Skeletal muscle tissue (tissue), 4 donors: ENCODE data around the gene EFNA5. TPM values are rescaled to one million over a fixed set of nuclear protein-coding genes. Genes with fewer than 3 reads are reported as not detected.
A peak's percentile ranks its signal among the peaks of the same experiment; 100 is the strongest.

ENCODE experiments used
- H3K27ac ChIP-seq: one replicate; pipeline ENCODE4 v1.7.0; 2013; ENCODE audit warnings: mild to moderate bottlenecking, low read depth, low read length, inconsistent platforms
- H3K27me3 ChIP-seq, 3 donors: one replicate each; pipeline ENCODE4 v1.7.0; 2013; ENCODE audit warnings: low read length in 3 of 3; ENCODE audit not compliant: control insufficient read depth in 3 of 3, insufficient read depth in 3 of 3
- H3K36me3 ChIP-seq, 3 donors: one replicate each; pipeline ENCODE4 v1.7.0; 2013; ENCODE audit warnings: low read length in 3 of 3; ENCODE audit not compliant: control insufficient read depth in 3 of 3, insufficient read depth in 3 of 3
- H3K4me1 ChIP-seq, 3 donors: one replicate each; pipeline ENCODE4 v1.7.0; 2013; ENCODE audit warnings: low read length in 3 of 3, mild to moderate bottlenecking in 3 of 3; ENCODE audit not compliant: control insufficient read depth in 3 of 3, insufficient read depth in 3 of 3
- H3K4me3 ChIP-seq, 3 donors: one replicate each; pipeline ENCODE4 v1.7.0; 2013; ENCODE audit warnings: low read length in 3 of 3
- H3K9ac ChIP-seq, 3 donors: one replicate each; pipeline ENCODE4 v1.7.0; 2013; ENCODE audit warnings: low read length in 3 of 3, mild to moderate bottlenecking in 3 of 3, moderate library complexity in 2 of 3, low read depth in 1 of 3
- H3K9me3 ChIP-seq, 3 donors: one replicate each; pipeline ENCODE4 v1.7.0; 2013; ENCODE audit warnings: low read length in 3 of 3; ENCODE audit not compliant: control insufficient read depth in 3 of 3
- total RNA-seq: library from RNA; depleted of rRNA; stranded (reverse); fragments of >200 nt; gene quantifications from one replicate; pipeline ENCODE4 v1.2.3, GENCODE V29; 2014
- donor health status: Osteomylitis.

Gene EFNA5
- total RNA-seq, 1 donor from 2014 or later: 8.4 TPM

DNA sequence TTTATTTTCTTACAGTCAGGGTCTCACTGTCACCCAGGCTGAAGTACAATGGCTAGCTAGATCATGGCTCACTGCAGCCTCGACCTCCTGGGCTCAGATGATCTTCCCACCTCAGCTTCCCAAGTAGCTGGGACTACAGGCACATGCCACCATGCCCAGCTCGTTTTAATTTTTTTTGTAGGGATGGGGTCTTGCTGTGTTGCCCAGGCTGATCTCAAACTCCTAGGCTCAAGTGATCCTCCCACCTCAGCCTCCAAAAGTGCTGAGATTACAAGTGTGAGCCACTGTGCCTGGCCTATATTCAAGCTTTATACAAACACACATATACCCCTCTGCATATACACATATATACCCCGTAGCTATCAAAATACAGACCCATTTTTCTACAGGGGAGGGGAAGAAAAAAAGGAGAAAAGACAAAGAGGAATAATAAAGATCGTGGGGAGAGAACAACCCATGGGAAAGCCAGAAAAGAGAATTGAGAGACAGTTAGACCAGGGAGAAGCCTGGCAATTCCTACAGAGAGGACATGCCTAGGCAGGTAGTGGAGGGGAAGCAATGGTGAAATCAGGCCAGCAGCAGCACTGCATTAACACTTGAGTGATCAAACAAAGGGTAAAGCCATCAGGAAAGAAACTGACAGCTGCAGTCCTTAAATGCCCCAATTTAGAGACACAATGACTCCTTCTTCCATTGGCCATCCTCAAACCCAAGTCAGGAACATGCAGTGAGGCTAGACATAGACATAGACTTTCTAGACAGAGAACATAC, 102.7 kb downstream of the EFNA5 start:
- H3K27me3 ChIP-seq: no peaks in the 10 kb centered on the region

GRCh38 chr5:107566986-107567385, 103.8 kb downstream of the EFNA5 start:
- H3K27ac ChIP-seq: no peak overlapping the region
- H3K4me3 ChIP-seq: no peak overlapping the region
- H3K36me3 ChIP-seq: no peaks in the 10 kb centered on the region
- H3K4me1 ChIP-seq: peaks cover 6 to 12% (median 7%) of the 10 kb centered on the region in 3 donors
- H3K9ac ChIP-seq: no peak overlapping the region
- no peaks in the 10 kb centered on the region for H3K27me3 ChIP-seq
- H3K9me3 ChIP-seq: no peaks in the 10 kb centered on the region

More for the DNA sequence above, 102.7 kb downstream of the EFNA5 start:
- Histone ChIP-seq H3K4me3 (no peak overlapping the region), H3K4me1 (peaks cover 6 to 12% (median 11%) of the 10 kb centered on the region in 3 donors), H3K36me3 (no peaks in the 10 kb centered on the region), H3K27ac (no peak overlapping the region), H3K9me3 (no peaks in the 10 kb centered on the region), H3K9ac (no peak overlapping the region)

DNA sequence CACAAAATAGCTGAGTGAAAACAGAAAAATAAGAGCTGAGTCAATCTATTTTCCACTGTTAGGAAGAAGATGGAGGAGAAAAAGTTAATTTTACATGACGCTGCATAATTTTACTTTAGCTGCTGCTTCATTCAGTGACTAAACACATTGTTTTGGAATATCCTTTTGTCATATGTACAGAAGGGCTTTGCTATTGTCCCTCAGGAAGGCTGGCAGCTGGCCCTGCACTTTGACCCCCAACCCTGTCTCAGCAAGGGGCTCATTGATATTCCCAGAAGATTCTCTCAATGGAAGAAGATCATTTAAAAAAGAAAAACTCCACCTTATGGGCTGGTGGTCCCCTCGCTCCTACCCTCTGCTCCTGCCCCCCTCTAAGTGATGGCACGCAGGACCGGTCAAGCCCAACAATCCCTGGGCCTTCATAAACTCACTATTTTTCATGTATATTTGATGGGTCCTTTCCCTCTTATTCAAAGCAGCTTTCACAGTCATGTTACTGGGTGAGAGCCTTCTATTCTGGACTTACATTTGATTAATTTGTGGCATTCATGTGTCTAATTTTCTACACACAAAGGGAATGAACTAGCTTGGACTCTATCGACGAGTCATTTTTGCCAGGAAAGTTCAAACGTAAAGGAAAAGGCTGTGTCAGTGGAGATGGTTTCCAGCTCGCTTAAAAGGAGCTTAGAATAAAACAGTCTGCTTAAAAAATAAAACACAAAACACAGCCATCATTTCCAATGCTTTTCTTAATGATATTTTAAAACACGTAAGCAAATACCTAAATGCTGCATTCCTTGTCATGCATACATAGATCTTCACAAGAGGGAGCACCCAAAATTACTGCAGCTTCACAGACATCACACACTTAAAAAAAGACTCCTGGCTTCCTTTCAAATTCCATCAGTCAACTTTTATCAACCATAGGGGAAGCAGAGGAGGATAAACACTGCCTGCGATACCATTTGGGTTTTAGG, 104.7 kb downstream of the EFNA5 start:
- no peak overlapping the region for H3K27ac ChIP-seq
- no peak overlapping the region for H3K9ac ChIP-seq

DNA sequence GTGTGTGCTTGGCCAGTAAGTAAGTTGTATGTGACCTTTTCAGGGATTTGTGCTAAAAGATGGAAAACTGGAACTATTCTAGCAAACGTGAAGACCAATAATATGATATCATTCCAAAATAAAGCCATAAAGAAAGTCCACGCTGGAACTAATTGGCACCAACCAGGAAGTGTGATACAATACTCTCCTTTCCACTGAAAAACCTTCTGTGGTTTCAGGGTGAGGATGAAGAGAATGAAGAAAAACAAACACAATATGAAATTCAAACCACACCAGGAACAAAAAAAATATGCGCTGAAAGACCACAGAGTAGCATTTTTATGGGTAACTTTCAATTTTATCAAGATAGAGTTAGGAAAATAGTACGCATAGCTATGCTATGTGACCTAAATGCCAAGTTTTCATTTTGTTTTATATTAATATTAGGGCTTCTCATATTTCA, 105.8 kb downstream of the EFNA5 start:
- no peak overlapping the region for H3K4me3 ChIP-seq
- H3K27me3 ChIP-seq: no peaks in the 10 kb centered on the region
- H3K4me1 ChIP-seq: no peaks in the 10 kb centered on the region
- H3K36me3 ChIP-seq: no peaks in the 10 kb centered on the region
- H3K9me3 ChIP-seq: no peaks in the 10 kb centered on the region
- H3K9ac ChIP-seq: no peak overlapping the region
- H3K27ac ChIP-seq: no peak overlapping the region

More for the DNA sequence above, 104.7 kb downstream of the EFNA5 start:
- Histone ChIP-seq H3K36me3 (no peaks in the 10 kb centered on the region), H3K4me3 (no peak overlapping the region), H3K9me3 (no peaks in the 10 kb centered on the region), H3K27me3 (no peaks in the 10 kb centered on the region), H3K4me1 (peaks cover 3 to 5% (median 4%) of the 10 kb centered on the region in 3 donors)

DNA sequence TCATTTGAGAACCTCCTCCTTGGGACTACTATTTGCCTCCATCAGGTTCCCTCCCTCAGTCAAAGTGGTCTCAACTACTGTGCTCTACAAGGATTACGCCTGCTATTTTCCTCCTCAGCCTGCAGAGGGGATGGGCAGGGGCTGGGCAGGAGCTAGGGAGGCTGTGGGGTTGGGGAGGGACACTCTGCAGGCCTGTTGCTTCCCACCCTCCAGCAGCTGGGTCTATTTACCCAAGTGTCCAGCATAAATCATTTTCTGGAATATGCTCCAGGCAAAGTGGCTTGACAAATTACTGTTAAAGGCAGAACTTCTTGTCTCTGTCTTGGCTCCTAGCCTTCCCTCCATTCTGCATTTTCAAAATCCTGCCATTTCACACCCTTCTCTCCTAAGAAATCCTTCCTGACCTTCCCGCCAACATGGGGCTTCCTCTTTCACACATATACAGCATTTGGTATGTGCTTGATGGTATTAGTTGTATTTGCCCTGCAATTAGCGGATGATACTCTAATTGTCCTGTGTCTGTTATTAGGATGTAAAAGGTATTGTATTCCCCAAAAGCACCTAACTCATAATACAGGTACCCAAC, 106.7 kb downstream of the EFNA5 start:
- Histone ChIP-seq H3K4me1 (no peaks in the 10 kb centered on the region), H3K9me3 (no peaks in the 10 kb centered on the region), H3K27me3 (no peaks in the 10 kb centered on the region), H3K4me3 (no peak overlapping the region), H3K9ac (no peak overlapping the region), H3K27ac (no peak overlapping the region), H3K36me3 (no peaks in the 10 kb centered on the region)

DNA sequence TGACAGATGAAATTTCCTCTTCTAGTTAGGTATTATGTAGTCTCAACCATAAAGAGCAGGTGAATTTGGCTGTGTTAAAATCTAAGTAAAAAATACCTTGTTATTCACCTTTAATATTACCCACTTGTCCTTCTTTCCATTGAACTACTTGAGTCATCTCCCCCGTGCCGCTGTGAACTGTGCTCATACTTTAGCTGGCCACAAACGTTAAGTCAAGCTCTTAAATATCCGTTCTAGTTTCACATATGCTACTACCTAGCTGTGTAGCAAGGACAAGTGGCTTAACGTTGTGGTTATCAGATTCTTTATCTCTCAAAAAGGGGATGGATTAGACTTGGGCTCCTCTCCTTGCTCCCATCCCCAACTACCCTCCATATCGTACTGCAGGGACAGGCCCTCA, 110.4 kb downstream of the EFNA5 start:
- Histone ChIP-seq H3K27ac (no peak overlapping the region), H3K27me3 (no peaks in the 10 kb centered on the region), H3K4me3 (no peak overlapping the region), H3K9ac (no peak overlapping the region), H3K4me1 (peaks cover 3 to 10% (median 5%) of the 10 kb centered on the region in 3 donors), H3K36me3 (no peaks in the 10 kb centered on the region), H3K9me3 (no peaks in the 10 kb centered on the region)

DNA sequence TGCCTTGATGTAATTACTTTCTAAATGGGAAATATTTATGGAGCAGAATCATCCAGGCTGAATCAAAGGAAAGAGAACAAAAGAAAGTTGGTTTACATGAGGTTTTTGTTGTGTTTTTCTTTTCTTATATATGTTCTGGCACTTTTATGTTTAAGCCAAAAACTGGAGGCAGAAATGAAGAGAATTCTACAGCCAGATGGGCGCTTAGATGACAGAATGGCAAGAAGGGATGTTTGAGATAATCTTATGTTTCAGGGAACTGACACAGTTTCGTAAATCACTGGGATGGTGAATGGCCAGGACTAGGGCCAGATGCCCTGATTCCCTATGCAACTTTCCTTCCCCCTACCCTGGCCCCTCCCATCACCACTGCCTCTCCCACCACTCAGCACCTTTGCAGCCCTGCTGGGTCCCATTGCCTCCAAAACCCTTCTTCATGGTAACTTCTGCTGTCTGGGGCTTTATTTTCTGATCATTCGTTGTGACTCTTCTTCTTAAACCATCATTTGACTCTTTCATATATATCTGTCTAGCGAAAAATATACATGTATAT, 111.8 kb downstream of the EFNA5 start:
- Histone ChIP-seq H3K36me3 (no peaks in the 10 kb centered on the region), H3K9me3 (no peaks in the 10 kb centered on the region), H3K27me3 (no peaks in the 10 kb centered on the region), H3K27ac (no peak overlapping the region), H3K4me3 (no peak overlapping the region), H3K4me1 (peaks cover 3 to 10% (median 5%) of the 10 kb centered on the region in 3 donors), H3K9ac (no peak overlapping the region)

DNA sequence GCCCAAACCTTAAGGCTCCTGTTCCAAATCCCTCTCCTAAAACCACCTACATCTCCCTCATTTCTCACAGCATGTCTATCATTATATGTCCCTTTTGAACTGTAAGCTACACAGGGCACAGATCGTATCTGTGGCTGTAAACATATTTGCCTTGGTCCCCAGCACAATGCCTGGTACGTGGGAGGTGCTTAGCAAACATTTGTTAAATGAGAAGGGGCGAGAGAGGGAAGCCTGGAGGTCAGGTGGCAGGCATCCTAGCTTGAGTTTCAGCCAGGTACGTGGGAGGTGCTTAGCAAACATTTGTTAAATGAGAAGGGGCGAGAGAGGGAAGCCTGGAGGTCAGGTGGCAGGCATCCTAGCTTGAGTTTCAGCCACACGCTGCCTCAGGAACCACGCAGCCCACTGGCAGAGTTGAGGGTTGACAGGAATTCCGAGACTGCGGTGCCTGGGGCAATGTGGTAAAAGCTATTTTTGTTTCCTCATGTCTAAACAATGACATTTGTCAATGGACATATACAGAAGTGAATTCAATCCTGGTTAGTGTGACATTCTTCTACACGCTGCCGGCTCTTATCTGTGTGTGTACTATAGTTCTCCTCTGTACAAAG, 113.6 kb downstream of the EFNA5 start:
- H3K36me3 ChIP-seq: no peaks in the 10 kb centered on the region

GRCh38 chr5:107556575-107556974, 114.2 kb downstream of the EFNA5 start:
- peaks cover 3 to 10% (median 5%) of the 10 kb centered on the region in 3 donors for H3K4me1 ChIP-seq
- H3K27ac ChIP-seq: peak overlapping the region; percentile 67
- H3K36me3 ChIP-seq: no peaks in the 10 kb centered on the region
- no peak overlapping the region for H3K4me3 ChIP-seq
- peak overlapping the region in 1 of 3 donors; percentile 47 for H3K9ac ChIP-seq
- no peaks in the 10 kb centered on the region for H3K27me3 ChIP-seq
- no peaks in the 10 kb centered on the region for H3K9me3 ChIP-seq

More for the DNA sequence above, 113.6 kb downstream of the EFNA5 start:
- Histone ChIP-seq H3K9ac (peak overlapping the region in 2 of 3 donors; percentile 45 to 47), H3K27me3 (no peaks in the 10 kb centered on the region), H3K4me1 (peaks cover 3 to 10% (median 5%) of the 10 kb centered on the region in 3 donors), H3K9me3 (no peaks in the 10 kb centered on the region), H3K4me3 (no peak overlapping the region), H3K27ac (peak overlapping the region; percentile 67)
